Ishikawa (cell line): Measurements from ENCODE around the gene NEXMIF.

ENCODE experiments used
- EP300 ChIP-seq: IDR thresholded peaks from 2 replicates; pipeline ENCODE4 v1.6.1; 2012; ENCODE audit warnings: borderline replicate concordance
- TAF1 ChIP-seq: IDR thresholded peaks from 2 replicates; pipeline ENCODE4 v1.6.1; 2012; ENCODE audit warnings: low read depth, mild to moderate bottlenecking
- YY1 ChIP-seq: IDR thresholded peaks from 2 replicates; pipeline ENCODE4 v1.6.1; 2012; ENCODE audit warnings: low read depth
- TF ChIP-seq, protein P1 (sequence below): IDR thresholded peaks from 2 replicates; pipeline ENCODE4 v1.6.1; 2012

DNA sequence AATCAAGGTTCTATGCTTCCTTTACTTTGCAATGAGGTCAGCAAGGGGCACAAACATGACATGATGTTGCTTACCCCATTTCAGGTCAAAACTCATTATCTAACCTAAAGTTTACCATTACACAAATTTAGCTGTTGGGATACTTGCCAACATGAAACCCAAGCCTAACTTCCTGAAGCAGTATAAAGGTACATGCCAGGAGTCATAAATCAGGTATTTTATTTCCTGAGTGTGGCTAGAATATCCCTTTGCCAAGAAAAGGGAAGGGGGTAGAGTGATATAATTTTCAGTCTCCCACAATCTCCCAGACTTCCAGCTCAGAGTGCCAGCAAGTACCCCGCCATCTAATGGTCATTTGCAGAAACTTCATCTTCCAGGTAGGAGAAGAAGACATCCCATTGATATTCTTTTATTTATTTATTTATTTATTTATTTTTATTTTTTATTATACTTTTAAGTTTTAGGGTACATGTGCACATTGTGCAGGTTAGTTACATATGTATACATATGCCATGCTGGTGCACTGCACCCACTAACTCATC lies 136.6 kb downstream of the NEXMIF start:
- TF ChIP-seq, protein P1, sequence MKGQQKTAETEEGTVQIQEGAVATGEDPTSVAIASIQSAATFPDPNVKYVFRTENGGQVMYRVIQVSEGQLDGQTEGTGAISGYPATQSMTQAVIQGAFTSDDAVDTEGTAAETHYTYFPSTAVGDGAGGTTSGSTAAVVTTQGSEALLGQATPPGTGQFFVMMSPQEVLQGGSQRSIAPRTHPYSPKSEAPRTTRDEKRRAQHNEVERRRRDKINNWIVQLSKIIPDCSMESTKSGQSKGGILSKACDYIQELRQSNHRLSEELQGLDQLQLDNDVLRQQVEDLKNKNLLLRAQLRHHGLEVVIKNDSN, result no peak
- TF ChIP-seq YY1, result no peak
- peak; percentile 85 for TF ChIP-seq EP300
- no peak for TF ChIP-seq TAF1
